CD4-positive, CD25-positive, alpha-beta regulatory T cell (primary cell): Measurements from ENCODE around the gene PDZD7. TPM values are rescaled to one million over a fixed set of nuclear protein-coding genes. Genes with fewer than 3 reads are reported as not detected.

Experiments used
- ATAC-seq, 2 donors: fragments of 150-1000 bp; cut with Tn5 transposase; one replicate each; pipeline ENCODE4 v1.10.0; 2021; ENCODE audit warnings: low read depth in 2 of 2, moderate number of reproducible peaks in 2 of 2, moderate library complexity in 1 of 2
- DNase-seq, 3 donors: peaks; one replicate each; pipeline versions ENCODE4 v3.0.0 to v3.0.0-alpha.2; 2012 to 2022; ENCODE audit warnings: mixed read lengths in 1 of 3
- H3K27ac ChIP-seq: one replicate; pipeline ENCODE4 v1.7.0; 2013; ENCODE audit warnings: mild to moderate bottlenecking, low read length; ENCODE audit not compliant: insufficient read depth, poor library complexity, severe bottlenecking
- H3K27me3 ChIP-seq: one replicate; pipeline ENCODE4 v1.7.0; 2013; ENCODE audit warnings: low read length; ENCODE audit not compliant: control insufficient read depth, insufficient read depth
- H3K36me3 ChIP-seq: one replicate; pipeline ENCODE4 v1.7.0; 2013; ENCODE audit warnings: mild to moderate bottlenecking, low read length, moderate library complexity; ENCODE audit not compliant: control insufficient read depth, insufficient read depth
- H3K4me1 ChIP-seq: 2 replicates; pipeline ENCODE4 v1.7.0; 2013; ENCODE audit warnings: mild to moderate bottlenecking, low read length; ENCODE audit not compliant: insufficient read depth, control insufficient read depth, poor library complexity, severe bottlenecking
- H3K4me3 ChIP-seq: one replicate; pipeline ENCODE4 v1.7.0; 2013; ENCODE audit warnings: low read depth, mild to moderate bottlenecking, low read length, moderate library complexity
- H3K9me3 ChIP-seq, 2 experiments: 1 replicate in 1 of 2; 2 replicates in 1 of 2; pipeline ENCODE4 v1.7.0; 2013; ENCODE audit warnings: low read length in 2 of 2, mild to moderate bottlenecking in 1 of 2, moderate library complexity in 1 of 2; ENCODE audit not compliant: control insufficient read depth in 2 of 2
- H3K27ac Mint-ChIP-seq, 3 donors: one replicate each; pipeline ENCODE4 v1.8.0; 2020 to 2022; ENCODE audit warnings: mild to moderate bottlenecking in 3 of 3, mixed read lengths in 3 of 3, moderate library complexity in 2 of 3
- H3K27me3 Mint-ChIP-seq: one replicate; pipeline ENCODE4 v1.8.0; 2022; ENCODE audit warnings: mild to moderate bottlenecking, mixed read lengths
- H3K36me3 Mint-ChIP-seq: one replicate; pipeline ENCODE4 v1.8.0; 2020; ENCODE audit warnings: mixed read lengths
- H3K4me1 Mint-ChIP-seq, 4 donors: one replicate each; pipeline ENCODE4 v1.8.0; 2020 to 2022; ENCODE audit warnings: mixed read lengths in 4 of 4, mild to moderate bottlenecking in 1 of 4
- H3K4me3 Mint-ChIP-seq, 4 donors: one replicate each; pipeline ENCODE4 v1.8.0; 2020 to 2022; ENCODE audit warnings: mild to moderate bottlenecking in 4 of 4, mixed read lengths in 4 of 4, moderate library complexity in 3 of 4
- H3K9me3 Mint-ChIP-seq, 7 donors: one replicate each; pipeline ENCODE4 v1.8.0; 2020 to 2022; ENCODE audit warnings: mixed read lengths in 7 of 7, mild to moderate bottlenecking in 3 of 7, moderate library complexity in 2 of 7
- polyA plus RNA-seq, 4 donors: library from polyadenylated mRNA; unstranded; fragments of 300-500 nt; fragmentation: Illumina TruSeq; gene quantifications; one replicate each; pipeline ENCODE4 v1.2.3, GENCODE V29; 2021
- total RNA-seq: library from RNA; stranded (reverse); gene quantifications from one replicate; pipeline ENCODE4 v1.2.3, GENCODE V29; 2022

Gene PDZD7
- total and polyA plus RNA-seq, 5 donors from 2014 or later = 0.59 to 3.5 (median 0.78) TPM

- DNase-seq (no peak), ATAC-seq (no peak)
- no peak overlapping the region for H3K27ac Mint-ChIP-seq
- Histone ChIP-seq H3K36me3 (peaks cover 6% of the 10 kb centered on the region), H3K27me3 (no peaks in the 10 kb centered on the region), H3K9me3 (no peaks in the 10 kb centered on the region), H3K4me1 (peaks cover 13% of the 10 kb centered on the region), H3K4me3 (no peak overlapping the region), H3K27ac (no peak overlapping the region)
- H3K36me3 Mint-ChIP-seq = peaks cover 6% of the 10 kb centered on the region
- H3K4me3 Mint-ChIP-seq = peak overlapping the region; percentile 30 to 69 (median 63)
- H3K9me3 Mint-ChIP-seq = no peaks in the 10 kb centered on the region
- peaks cover 0 to 23% (median 7%) of the 10 kb centered on the region in 4 donors for H3K4me1 Mint-ChIP-seq
- H3K27me3 Mint-ChIP-seq = peaks cover 13% of the 10 kb centered on the region
Observed at GRCh38 chr10:100968863-100969186, 62.1 kb downstream of the PDZD7 start.

DNA sequence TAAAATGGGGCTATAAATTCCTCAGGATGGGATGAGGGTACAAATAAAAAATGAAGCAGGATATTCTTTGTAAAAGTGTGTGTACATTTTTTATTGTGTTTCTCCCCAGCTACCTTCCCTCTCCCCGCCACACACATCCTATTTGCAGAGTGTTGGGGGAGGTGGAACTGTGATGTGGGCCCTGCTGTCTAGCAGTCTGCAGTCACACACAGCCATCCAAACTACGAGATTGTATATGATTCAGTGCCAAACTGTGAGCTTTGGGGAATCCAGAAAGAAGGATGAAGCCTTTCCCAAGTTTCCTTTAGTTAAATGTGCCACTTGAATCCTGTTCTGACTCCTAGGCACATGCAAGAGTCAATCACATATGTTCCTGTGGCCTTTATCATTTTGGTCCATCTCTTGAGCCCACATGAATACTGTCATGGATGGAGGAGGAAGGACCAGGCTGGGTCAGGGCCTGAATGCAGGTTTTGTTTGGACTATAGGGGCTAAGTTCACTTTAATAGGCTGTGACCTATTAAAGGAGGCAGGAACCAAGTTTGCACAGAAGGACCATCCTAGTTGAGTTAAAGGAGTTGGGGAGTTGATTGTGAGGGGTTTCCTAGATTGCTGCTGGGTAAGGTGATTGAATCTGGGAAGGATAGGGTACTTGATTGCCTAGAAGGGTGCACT lies 62.7 kb downstream of the PDZD7 start:
- ATAC-seq = no peak
- DNase-seq = no peak
- H3K9me3 Mint-ChIP-seq = no peaks in the 10 kb centered on the region
- Histone ChIP-seq H3K27me3 (no peaks in the 10 kb centered on the region), H3K27ac (no peak overlapping the region), H3K4me1 (peaks cover 13% of the 10 kb centered on the region), H3K4me3 (no peak overlapping the region), H3K9me3 (no peaks in the 10 kb centered on the region), H3K36me3 (peaks cover 11% of the 10 kb centered on the region)
- peaks cover 0 to 23% (median 7%) of the 10 kb centered on the region in 4 donors for H3K4me1 Mint-ChIP-seq
- peak overlapping the region; percentile 52 to 70 (median 65) for H3K4me3 Mint-ChIP-seq
- peak overlapping the region in 1 of 3 donors; percentile 94 for H3K27ac Mint-ChIP-seq
- H3K36me3 Mint-ChIP-seq = peaks cover 6% of the 10 kb centered on the region
- peaks cover 9% of the 10 kb centered on the region for H3K27me3 Mint-ChIP-seq

- H3K27me3 ChIP-seq = no peaks in the 10 kb centered on the region
- ATAC-seq = no peak
- no peaks in the 10 kb centered on the region for H3K9me3 ChIP-seq
- peaks cover 9% of the 10 kb centered on the region for H3K27me3 Mint-ChIP-seq
- peaks cover 14% of the 10 kb centered on the region for H3K36me3 Mint-ChIP-seq
- no peak overlapping the region for H3K27ac ChIP-seq
- peak overlapping the region in 1 of 3 donors; percentile 76 for H3K27ac Mint-ChIP-seq
- H3K4me3 ChIP-seq = no peak overlapping the region
- H3K4me3 Mint-ChIP-seq = no peak overlapping the region
- H3K36me3 ChIP-seq = peaks cover 20% of the 10 kb centered on the region
- DNase-seq = no peak
- peaks cover 0 to 23% (median 7%) of the 10 kb centered on the region in 4 donors for H3K4me1 Mint-ChIP-seq
- H3K9me3 Mint-ChIP-seq = no peaks in the 10 kb centered on the region
- peaks cover 13% of the 10 kb centered on the region for H3K4me1 ChIP-seq
Observed at GRCh38 chr10:100967332-100967731, 63.6 kb downstream of the PDZD7 start.

- no peak for DNase-seq
- no peak for ATAC-seq
- H3K9me3 ChIP-seq = no peaks in the 10 kb centered on the region
- H3K36me3 Mint-ChIP-seq = peaks cover 17% of the 10 kb centered on the region
- peaks cover 0 to 23% (median 7%) of the 10 kb centered on the region in 4 donors for H3K4me1 Mint-ChIP-seq
- no peak overlapping the region for H3K27ac ChIP-seq
- H3K27me3 Mint-ChIP-seq = peaks cover 9% of the 10 kb centered on the region
- H3K4me3 Mint-ChIP-seq = no peak overlapping the region
- H3K9me3 Mint-ChIP-seq = no peaks in the 10 kb centered on the region
- no peak overlapping the region for H3K27ac Mint-ChIP-seq
- H3K4me1 ChIP-seq = peaks cover 13% of the 10 kb centered on the region
- H3K36me3 ChIP-seq = peaks cover 24% of the 10 kb centered on the region
- no peak overlapping the region for H3K4me3 ChIP-seq
- H3K27me3 ChIP-seq = no peaks in the 10 kb centered on the region
Observed at GRCh38 chr10:100966887-100967286, 64.0 kb downstream of the PDZD7 start.

GRCh38 chr10:100965820-100966219 lies 65.1 kb downstream of the PDZD7 start:
- H3K4me1 Mint-ChIP-seq = peaks cover 0 to 21% (median 5%) of the 10 kb centered on the region in 4 donors
- H3K27me3 Mint-ChIP-seq = peaks cover 8% of the 10 kb centered on the region
- no peaks in the 10 kb centered on the region for H3K9me3 Mint-ChIP-seq
- Histone ChIP-seq H3K27ac (no peak overlapping the region), H3K4me3 (no peak overlapping the region), H3K9me3 (no peaks in the 10 kb centered on the region), H3K27me3 (no peaks in the 10 kb centered on the region), H3K36me3 (peaks cover 31% of the 10 kb centered on the region), H3K4me1 (peaks cover 13% of the 10 kb centered on the region)
- no peak overlapping the region for H3K4me3 Mint-ChIP-seq
- peaks cover 23% of the 10 kb centered on the region for H3K36me3 Mint-ChIP-seq
- DNase-seq = no peak
- no peak for ATAC-seq
- peak overlapping the region in 1 of 3 donors; percentile 5 for H3K27ac Mint-ChIP-seq

GRCh38 chr10:100963826-100964225 lies 67.1 kb downstream of the PDZD7 start:
- ATAC-seq = no peak
- peaks cover 38% of the 10 kb centered on the region for H3K36me3 Mint-ChIP-seq
- peaks cover 4% of the 10 kb centered on the region for H3K27me3 Mint-ChIP-seq
- peaks cover 46% of the 10 kb centered on the region for H3K36me3 ChIP-seq
- H3K27ac Mint-ChIP-seq = no peak overlapping the region
- H3K4me1 ChIP-seq = peaks cover 3% of the 10 kb centered on the region
- no peaks in the 10 kb centered on the region for H3K27me3 ChIP-seq
- H3K27ac ChIP-seq = no peak overlapping the region
- peaks cover 0 to 6% (median 2%) of the 10 kb centered on the region in 4 donors for H3K4me1 Mint-ChIP-seq
- H3K9me3 Mint-ChIP-seq = no peaks in the 10 kb centered on the region
- no peak for DNase-seq
- H3K4me3 ChIP-seq = no peak overlapping the region
- H3K9me3 ChIP-seq = no peaks in the 10 kb centered on the region
- H3K4me3 Mint-ChIP-seq = no peak overlapping the region

GRCh38 chr10:100962351-100963080 lies 68.4 kb downstream of the PDZD7 start:
- H3K36me3 ChIP-seq = peaks cover 57% of the 10 kb centered on the region
- Mint-ChIP-seq H3K27ac (no peak overlapping the region), H3K36me3 (peaks cover 42% of the 10 kb centered on the region), H3K27me3 (no peaks in the 10 kb centered on the region), H3K4me1 (peaks cover 0 to 4% (median 0%) of the 10 kb centered on the region in 4 donors), H3K4me3 (no peak overlapping the region), H3K9me3 (no peaks in the 10 kb centered on the region)
- no peaks in the 10 kb centered on the region for H3K4me1 ChIP-seq
- DNase-seq (no peak), ATAC-seq (no peak)
- no peaks in the 10 kb centered on the region for H3K27me3 ChIP-seq
- no peak overlapping the region for H3K4me3 ChIP-seq
- H3K9me3 ChIP-seq = no peaks in the 10 kb centered on the region
- H3K27ac ChIP-seq = no peak overlapping the region
